HEK293 (cell line): Measurements from ENCODE around the gene CYB5B.

Experiments used
- CTCF ChIP-seq: fragments of 450-650 bp; formaldehyde crosslinking; IDR thresholded peaks from 2 replicates; pipeline ENCODE4 v1.5.1; 2016; ENCODE audit warnings: missing biosample characterization, missing genetic modification characterization
- PRDM10 ChIP-seq: fragments of 450-650 bp; formaldehyde crosslinking; IDR thresholded peaks from 2 replicates; pipeline ENCODE4 v1.5.1; 2016; ENCODE audit warnings: missing biosample characterization, missing genetic modification characterization
- PRDM2 ChIP-seq: fragments of 450-650 bp; formaldehyde crosslinking; IDR thresholded peaks from 2 replicates; pipeline ENCODE4 v1.5.1; 2016; ENCODE audit warnings: missing biosample characterization, missing genetic modification characterization, borderline replicate concordance
- REST ChIP-seq: fragments of 450-650 bp; formaldehyde crosslinking; IDR thresholded peaks from 2 replicates; pipeline ENCODE4 v1.5.1; 2016; ENCODE audit warnings: missing biosample characterization, missing genetic modification characterization
- ZNF214 ChIP-seq: fragments of 450-650 bp; formaldehyde crosslinking; IDR thresholded peaks from 2 replicates; pipeline ENCODE4 v1.5.1; 2017; ENCODE audit warnings: missing biosample characterization, mild to moderate bottlenecking, missing genetic modification characterization, borderline replicate concordance
- ZNF416 ChIP-seq: fragments of 450-650 bp; formaldehyde crosslinking; IDR thresholded peaks from 2 replicates; pipeline ENCODE4 v1.5.1; 2016; ENCODE audit warnings: missing biosample characterization, missing genetic modification characterization
- ZNF423 ChIP-seq: fragments of 450-650 bp; formaldehyde crosslinking; IDR thresholded peaks from 2 replicates; pipeline ENCODE4 v1.5.1; 2016; ENCODE audit warnings: missing biosample characterization, missing genetic modification characterization
- ZNF510 ChIP-seq: fragments of 450-650 bp; formaldehyde crosslinking; IDR thresholded peaks from 2 replicates; pipeline ENCODE4 v1.5.1; 2018; ENCODE audit warnings: mild to moderate bottlenecking, missing genetic modification characterization, missing biosample characterization; ENCODE audit not compliant: insufficient replicate concordance
- ZNF558 ChIP-seq: fragments of 450-650 bp; formaldehyde crosslinking; IDR thresholded peaks from 2 replicates; pipeline ENCODE4 v1.5.1; 2016; ENCODE audit warnings: missing biosample characterization, missing genetic modification characterization

GRCh38 chr16:69405757-69406156 is 18.7 kb upstream of the CYB5B start:
- TF ChIP-seq ZNF558 (tag by site-specific recombination), result no peak
- no peak for TF ChIP-seq PRDM2 (tag by site-specific recombination)
- no peak for TF ChIP-seq CTCF (tag by site-specific recombination)
- no peak for TF ChIP-seq REST (tag by site-specific recombination)
- TF ChIP-seq ZNF416 (tag by site-specific recombination), result no peak
- no peak for TF ChIP-seq ZNF510
- no peak for TF ChIP-seq ZNF214
- no peak for TF ChIP-seq PRDM10 (tag by site-specific recombination)
- TF ChIP-seq ZNF423 (tag by site-specific recombination), result no peak
